HG03457 (cell line): Measurements from ENCODE around the gene FBXO44.
"Not testable (repeated sequence)": the region's sequence is repeated elsewhere in the genome, so short reads cannot be mapped to it uniquely, and the experiment has no call there.

ENCODE experiments used
- ATAC-seq: cut with Tn5 transposase; IDR thresholded peaks from one replicate; pipeline ENCODE4 v1.9.1; 2021; ENCODE audit warnings: moderate number of reproducible peaks; ENCODE audit not compliant: unreplicated experiment

Gene FBXO44

GRCh38 chr1:11654137-11654938 lies at the start of gene FBXO44, which contains the start of gene FBXO2:
Gene FBXO44, plus strand, starts transcription at chr1:11654877. Its CDS starts 959 bp downstream, at chr1:11655836.
Gene FBXO2, minus strand, starts transcription at chr1:11654429. Its CDS starts 89 bp downstream, at chr1:11654340.
- ATAC-seq = no peak

GRCh38 chr1:11606775-11607174 lies 47.9 kb upstream of the FBXO44 start:
- ATAC-seq = no peak

GRCh38 chr1:11608596-11609130 lies 46.0 kb upstream of the FBXO44 start:
- ATAC-seq = not testable (repeated sequence)

GRCh38 chr1:11609378-11609777 lies 45.3 kb upstream of the FBXO44 start:
- ATAC-seq = not testable (repeated sequence)

GRCh38 chr1:11610629-11611180 lies 44.0 kb upstream of the FBXO44 start:
- no peak for ATAC-seq

- no peak for ATAC-seq
These were observed 42.9 kb upstream of the FBXO44 start for GRCh38 chr1:11611638-11612327.

- no peak for ATAC-seq
These were observed 41.3 kb upstream of the FBXO44 start for GRCh38 chr1:11613347-11613746.

GRCh38 chr1:11615090-11615489 lies 39.6 kb upstream of the FBXO44 start:
- ATAC-seq = no peak

- no peak for ATAC-seq
These were observed 37.9 kb upstream of the FBXO44 start for GRCh38 chr1:11616766-11617165.

GRCh38 chr1:11617314-11617713 lies 37.4 kb upstream of the FBXO44 start:
- ATAC-seq = no peak

GRCh38 chr1:11617741-11618140 lies 36.9 kb upstream of the FBXO44 start:
- ATAC-seq = no peak

- ATAC-seq = no peak
These were observed 34.3 kb upstream of the FBXO44 start for GRCh38 chr1:11620405-11620804.

GRCh38 chr1:11620924-11621323 lies 33.8 kb upstream of the FBXO44 start:
- ATAC-seq = no peak

- no peak for ATAC-seq
These were observed 32.3 kb upstream of the FBXO44 start for GRCh38 chr1:11622398-11622797.

- no peak for ATAC-seq
These were observed 31.0 kb upstream of the FBXO44 start for GRCh38 chr1:11623702-11624101.

GRCh38 chr1:11626551-11626950 lies 28.1 kb upstream of the FBXO44 start:
- no peak for ATAC-seq

- ATAC-seq = no peak
These were observed 25.9 kb upstream of the FBXO44 start for GRCh38 chr1:11628767-11629166.

GRCh38 chr1:11629184-11630016 lies 25.3 kb upstream of the FBXO44 start:
- ATAC-seq = no peak

- ATAC-seq = no peak
These were observed 20.1 kb upstream of the FBXO44 start for GRCh38 chr1:11634365-11635192.

GRCh38 chr1:11638121-11638520 lies 16.6 kb upstream of the FBXO44 start:
- no peak for ATAC-seq
